Measurements from ENCODE around the gene HSPA1A. TPM values are rescaled to one million over a fixed set of nuclear protein-coding genes. Genes with fewer than 3 reads are reported as not detected.
"Not testable (repeated sequence)": the region's sequence is repeated elsewhere in the genome, so short reads cannot be mapped to it uniquely, and the experiment has no call there.

HSPA1A gene
- total and polyA plus RNA-seq, 2 experiments from 2014 or later = 51.2 to 167 TPM

DNA sequence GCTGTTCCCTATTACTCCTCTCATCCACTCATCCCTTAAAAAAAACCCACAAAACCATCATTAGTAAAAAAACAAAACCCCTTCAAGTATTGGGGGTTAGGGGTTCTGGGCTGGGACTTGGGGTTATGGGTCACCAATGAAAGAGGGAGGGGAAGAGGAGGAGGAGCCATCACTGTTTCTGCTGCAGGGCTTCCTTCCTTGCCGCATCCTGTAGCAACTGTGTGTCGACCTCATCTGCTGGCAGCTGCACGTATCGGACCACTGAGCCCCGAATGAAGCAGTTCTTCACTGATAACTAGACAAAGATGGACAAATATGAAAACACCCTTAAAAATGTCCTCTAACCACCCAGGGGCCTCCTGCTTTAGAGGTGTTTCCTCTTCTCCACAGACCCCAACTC lies 17.8 kb upstream of the HSPA1A start:
- DNase-seq (ENCODE audit: low read depth in 1 of 2, low spot score in 1 of 2) = no peak
- H3K36me3 ChIP-seq = no peaks in the 10 kb centered on the region
- peak overlapping the region; percentile 28 for H3K27ac ChIP-seq
- TF ChIP-seq, protein P1, sequence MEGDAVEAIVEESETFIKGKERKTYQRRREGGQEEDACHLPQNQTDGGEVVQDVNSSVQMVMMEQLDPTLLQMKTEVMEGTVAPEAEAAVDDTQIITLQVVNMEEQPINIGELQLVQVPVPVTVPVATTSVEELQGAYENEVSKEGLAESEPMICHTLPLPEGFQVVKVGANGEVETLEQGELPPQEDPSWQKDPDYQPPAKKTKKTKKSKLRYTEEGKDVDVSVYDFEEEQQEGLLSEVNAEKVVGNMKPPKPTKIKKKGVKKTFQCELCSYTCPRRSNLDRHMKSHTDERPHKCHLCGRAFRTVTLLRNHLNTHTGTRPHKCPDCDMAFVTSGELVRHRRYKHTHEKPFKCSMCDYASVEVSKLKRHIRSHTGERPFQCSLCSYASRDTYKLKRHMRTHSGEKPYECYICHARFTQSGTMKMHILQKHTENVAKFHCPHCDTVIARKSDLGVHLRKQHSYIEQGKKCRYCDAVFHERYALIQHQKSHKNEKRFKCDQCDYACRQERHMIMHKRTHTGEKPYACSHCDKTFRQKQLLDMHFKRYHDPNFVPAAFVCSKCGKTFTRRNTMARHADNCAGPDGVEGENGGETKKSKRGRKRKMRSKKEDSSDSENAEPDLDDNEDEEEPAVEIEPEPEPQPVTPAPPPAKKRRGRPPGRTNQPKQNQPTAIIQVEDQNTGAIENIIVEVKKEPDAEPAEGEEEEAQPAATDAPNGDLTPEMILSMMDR (IDR thresholded peaks at IDR 0.05; ENCODE audit: low read depth, low read length) = no peak
- H3K4me1 ChIP-seq (ENCODE audit: low read depth) = peaks cover 7% of the 10 kb centered on the region
- no peaks in the 10 kb centered on the region for H3K27me3 ChIP-seq
- H3K9me3 ChIP-seq (ENCODE audit: low read depth) = no peaks in the 10 kb centered on the region
- H3K4me3 ChIP-seq = no peak overlapping the region

- Histone ChIP-seq H3K36me3 (no peaks in the 10 kb centered on the region), H3K9me3 (ENCODE audit: low read depth) (no peaks in the 10 kb centered on the region), H3K4me1 (ENCODE audit: low read depth) (peaks cover 3% of the 10 kb centered on the region), H3K4me3 (no peak overlapping the region), H3K27me3 (no peaks in the 10 kb centered on the region), H3K27ac (no peak overlapping the region)
- TF ChIP-seq, protein P1 (IDR thresholded peaks at IDR 0.05; ENCODE audit: low read depth, low read length) = no peak
- no peak for DNase-seq (ENCODE audit: low read depth in 1 of 2, low spot score in 1 of 2)
Measured at GRCh38 chr6:31799781-31800180, 15.6 kb upstream of the HSPA1A start.

- H3K4me3 ChIP-seq; H3K36me3 ChIP-seq; H3K9me3 ChIP-seq (ENCODE audit: low read depth); H3K27me3 ChIP-seq; H3K4me1 ChIP-seq (ENCODE audit: low read depth); H3K27ac ChIP-seq; DNase-seq (ENCODE audit: low read depth in 1 of 2, low spot score in 1 of 2): not testable (repeated sequence)
Measured at GRCh38 chr6:31801031-31801927, 14.1 kb upstream of the HSPA1A start.

DNA sequence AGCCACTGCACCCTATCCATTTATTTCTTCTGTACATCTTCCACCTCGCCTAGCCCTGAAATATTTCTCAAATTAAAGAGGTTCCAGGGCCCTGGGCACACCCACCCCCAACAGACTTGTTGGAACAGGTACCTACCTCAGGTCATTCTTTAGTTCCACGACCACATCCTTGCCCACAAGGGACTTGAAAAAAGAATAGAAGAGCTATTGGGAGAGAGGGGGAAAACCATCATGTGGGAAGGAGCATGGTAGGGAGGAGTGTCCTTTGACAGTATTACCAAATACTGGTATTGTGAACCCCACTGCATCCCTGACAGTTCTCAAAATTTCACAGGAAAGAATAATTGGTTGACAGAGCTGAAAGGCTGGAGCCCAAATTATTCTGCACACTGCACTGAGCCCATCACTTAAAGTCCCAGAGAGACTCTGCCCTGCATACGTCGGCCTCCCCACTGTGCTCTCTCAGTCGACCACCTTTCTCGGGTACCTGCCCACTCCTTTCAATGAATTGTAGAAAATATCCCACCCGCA lies 9.3 kb upstream of the HSPA1A start:
- Histone ChIP-seq H3K4me3 (peak overlapping the region; percentile 92), H3K27me3 (no peaks in the 10 kb centered on the region), H3K9me3 (ENCODE audit: low read depth) (no peaks in the 10 kb centered on the region), H3K4me1 (ENCODE audit: low read depth) (peaks cover 9% of the 10 kb centered on the region), H3K36me3 (no peaks in the 10 kb centered on the region), H3K27ac (peak overlapping the region; percentile 92)
- DNase-seq (ENCODE audit: low read depth in 1 of 2, low spot score in 1 of 2) = no peak
- TF ChIP-seq, protein P1 (IDR thresholded peaks at IDR 0.05; ENCODE audit: low read depth, low read length) = no peak

- peaks cover 9% of the 10 kb centered on the region for H3K4me1 ChIP-seq (ENCODE audit: low read depth)
- H3K4me3 ChIP-seq = peak within 1 kb of the TSS; percentile 92
- no peaks in the 10 kb centered on the region for H3K36me3 ChIP-seq
- peak within 1 kb of the TSS; percentile 92 for H3K27ac ChIP-seq
- H3K9me3 ChIP-seq (ENCODE audit: low read depth) = no peaks in the 10 kb centered on the region
- no peaks in the 10 kb centered on the region for H3K27me3 ChIP-seq
- peak; percentile 98 to 99 for DNase-seq (ENCODE audit: low read depth in 1 of 2, low spot score in 1 of 2)
- TF ChIP-seq, protein P1 (IDR thresholded peaks at IDR 0.05; ENCODE audit: low read depth, low read length) = peak; percentile 10
Measured at GRCh38 chr6:31806470-31807272, 8.7 kb upstream of the HSPA1A start, which contains the start of gene LSM2. LSM2 (minus strand) TSS chr6:31806966; CDS start chr6:31806757, 209 bp downstream.

DNA sequence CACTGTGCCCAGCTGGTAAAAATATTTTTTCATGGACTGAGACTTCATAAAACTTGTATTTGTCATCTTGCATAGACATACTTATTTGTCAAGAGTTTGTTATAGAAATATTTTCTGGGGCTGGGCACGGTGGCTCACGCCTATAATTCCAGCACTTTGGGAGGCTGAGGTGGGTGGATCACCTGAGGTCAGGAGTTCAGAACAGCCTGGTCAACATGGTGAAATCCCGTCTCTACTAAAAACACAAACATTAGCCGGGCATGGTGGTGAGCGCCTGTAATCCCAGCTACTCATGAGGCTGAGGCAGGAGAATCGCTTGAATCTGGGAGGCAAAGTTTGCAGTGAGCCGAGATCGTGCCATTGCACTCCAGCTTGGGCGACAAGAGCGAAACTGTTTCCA lies 6.7 kb upstream of the HSPA1A start:
- H3K9me3 ChIP-seq (ENCODE audit: low read depth); H3K4me3 ChIP-seq; H3K27ac ChIP-seq; H3K36me3 ChIP-seq; H3K4me1 ChIP-seq (ENCODE audit: low read depth); DNase-seq (ENCODE audit: low read depth in 1 of 2, low spot score in 1 of 2); H3K27me3 ChIP-seq: not testable (repeated sequence)

All from cardiac muscle cell (in vitro differentiated cells and primary cell).